ENCODE measurements around the gene EDEM2.
"Not testable (repeated sequence)": the region's sequence is repeated elsewhere in the genome, so short reads cannot be mapped to it uniquely, and the experiment has no call there.

Gene EDEM2

DNA sequence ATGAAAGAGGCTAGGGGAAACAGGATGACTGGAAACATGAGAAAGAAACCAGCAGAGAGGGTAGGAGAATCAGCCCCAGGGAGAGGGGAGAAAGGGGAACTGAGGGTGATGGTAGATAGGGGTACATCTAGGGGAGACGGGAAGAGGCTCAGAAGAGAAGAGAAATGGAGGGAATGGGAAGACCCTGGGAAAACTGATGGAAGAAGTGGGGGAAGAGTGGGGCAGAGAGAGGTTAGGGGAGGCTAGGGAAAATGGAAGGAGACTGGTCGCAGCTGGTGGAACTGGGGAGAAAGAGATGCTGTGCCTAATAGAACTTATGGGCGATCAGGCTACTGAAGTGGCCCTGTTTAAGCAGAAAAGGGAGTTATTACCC is 25.3 kb upstream of the EDEM2 start:
- TF ChIP-seq ZNF384 (IDR thresholded peaks at IDR 0.05) = no peak
- TF ChIP-seq LEF1 (IDR thresholded peaks at IDR 0.05; ENCODE audit: borderline replicate concordance) = no peak
- no peak for TF ChIP-seq TARDBP (IDR thresholded peaks at IDR 0.05)
- TF ChIP-seq SUZ12 (IDR thresholded peaks at IDR 0.05) = no peak
- no peak for TF ChIP-seq FOXK2 (IDR thresholded peaks at IDR 0.05)
- TF ChIP-seq NFRKB (IDR thresholded peaks at IDR 0.05) = no peak
- TF ChIP-seq L3MBTL2 (conservative IDR thresholded peaks at IDR 0.05) = no peak
- TF ChIP-seq ARNT (IDR thresholded peaks at IDR 0.05) = no peak
- TF ChIP-seq ELF4 (IDR thresholded peaks at IDR 0.05) = no peak
- TF ChIP-seq CTBP1 (IDR thresholded peaks at IDR 0.05; ENCODE audit: borderline replicate concordance) = no peak
- ChIA-PET POLR2A (no interaction called here), CTCF (no interaction called here)
- no peak for DNase-seq (ENCODE audit: extremely low spot score)

GRCh38 chr20:35171753-35172433 is 24.8 kb upstream of the EDEM2 start, which contains the start of gene PROCR:
Gene PROCR (plus strand): TSS chr20:35172072. CDS start chr20:35172155, 83 bp downstream.
- POLR2A ChIA-PET = no interaction called here
- TF ChIP-seq CTBP1 (IDR thresholded peaks at IDR 0.05; ENCODE audit: borderline replicate concordance) (no peak), NFRKB (IDR thresholded peaks at IDR 0.05) (no peak), LEF1 (IDR thresholded peaks at IDR 0.05; ENCODE audit: borderline replicate concordance) (no peak), HDGF (IDR thresholded peaks at IDR 0.05; ENCODE audit: borderline replicate concordance) (no peak), FOXM1 (IDR thresholded peaks at IDR 0.05; ENCODE audit: borderline replicate concordance) (no peak), FOXA1 (IDR thresholded peaks at IDR 0.05) (no peak), ARNT (IDR thresholded peaks at IDR 0.05) (no peak), PKNOX1 (IDR thresholded peaks at IDR 0.05) (no peak), FOXK2 (IDR thresholded peaks at IDR 0.05) (no peak), BHLHE40 (IDR thresholded peaks at IDR 0.05; ENCODE audit: borderline replicate concordance) (no peak), ZNF384 (IDR thresholded peaks at IDR 0.05) (no peak), ELF4 (IDR thresholded peaks at IDR 0.05) (no peak), L3MBTL2 (conservative IDR thresholded peaks at IDR 0.05) (no peak), TARDBP (IDR thresholded peaks at IDR 0.05) (no peak), SUZ12 (IDR thresholded peaks at IDR 0.05) (no peak), SP1 (IDR thresholded peaks at IDR 0.05) (no peak)
- peak; percentile 72 for DNase-seq (ENCODE audit: extremely low spot score)
- CTCF ChIA-PET = no interaction called here

- TF ChIP-seq SP1 (IDR thresholded peaks at IDR 0.05) (no peak), BHLHE40 (IDR thresholded peaks at IDR 0.05; ENCODE audit: borderline replicate concordance) (no peak), ARNT (IDR thresholded peaks at IDR 0.05) (no peak), CTBP1 (IDR thresholded peaks at IDR 0.05; ENCODE audit: borderline replicate concordance) (no peak), L3MBTL2 (conservative IDR thresholded peaks at IDR 0.05) (no peak), HDGF (IDR thresholded peaks at IDR 0.05; ENCODE audit: borderline replicate concordance) (no peak), NFRKB (IDR thresholded peaks at IDR 0.05) (no peak), FOXK2 (IDR thresholded peaks at IDR 0.05) (no peak), ZNF384 (IDR thresholded peaks at IDR 0.05) (no peak), FOXA1 (IDR thresholded peaks at IDR 0.05) (no peak), FOXM1 (IDR thresholded peaks at IDR 0.05; ENCODE audit: borderline replicate concordance) (no peak), SUZ12 (IDR thresholded peaks at IDR 0.05) (no peak), LEF1 (IDR thresholded peaks at IDR 0.05; ENCODE audit: borderline replicate concordance) (no peak), PKNOX1 (IDR thresholded peaks at IDR 0.05) (no peak), ELF4 (IDR thresholded peaks at IDR 0.05) (no peak), TARDBP (IDR thresholded peaks at IDR 0.05) (no peak)
- CTCF ChIA-PET = no interaction called here
- no peak for DNase-seq (ENCODE audit: extremely low spot score)
- POLR2A ChIA-PET = no interaction called here
Measured at GRCh38 chr20:35171438-35171752, 24.3 kb upstream of the EDEM2 start.

DNA sequence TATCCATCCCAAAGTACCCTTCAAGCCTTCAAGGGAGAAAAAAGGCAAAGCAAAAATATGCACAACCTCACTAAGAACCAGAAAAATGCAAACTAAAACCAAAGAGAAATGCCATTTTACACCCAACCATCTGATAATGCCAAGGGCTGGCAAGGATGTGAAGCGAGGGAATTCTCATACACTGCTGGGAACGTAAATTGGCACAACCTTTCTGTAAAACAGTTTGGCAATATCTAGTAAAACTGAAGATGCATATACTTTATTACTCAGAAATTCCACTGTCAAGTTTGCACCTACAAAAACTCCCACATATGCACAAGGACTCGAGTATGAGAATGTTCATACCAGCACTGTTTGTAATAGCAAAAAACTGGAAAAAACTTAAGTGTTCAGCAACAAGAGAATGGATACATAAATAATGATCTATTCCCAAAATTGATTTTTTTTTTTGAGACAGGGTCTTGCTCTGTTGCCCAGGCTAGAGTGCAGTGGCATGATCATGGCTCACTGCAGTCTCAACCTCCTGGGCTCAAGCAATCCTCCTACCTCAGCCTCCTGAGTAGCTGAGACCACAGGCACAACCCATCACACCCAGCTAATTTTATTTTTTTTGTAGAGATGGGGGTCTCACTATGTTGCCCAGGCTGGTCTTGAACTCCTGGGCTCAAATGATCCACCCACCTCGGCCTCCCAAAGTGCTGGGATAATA is 21.7 kb upstream of the EDEM2 start:
- POLR2A ChIA-PET; DNase-seq (ENCODE audit: extremely low spot score); CTCF ChIA-PET: not testable (repeated sequence)

GRCh38 chr20:35167787-35168186 is 20.7 kb upstream of the EDEM2 start:
- no peak for DNase-seq (ENCODE audit: extremely low spot score)
- CTCF ChIA-PET = no interaction called here
- POLR2A ChIA-PET = no interaction called here
- no peak for TF ChIP-seq FOXK2 (IDR thresholded peaks at IDR 0.05)
- no peak for TF ChIP-seq ZNF384 (IDR thresholded peaks at IDR 0.05)
- no peak for TF ChIP-seq BHLHE40 (IDR thresholded peaks at IDR 0.05; ENCODE audit: borderline replicate concordance)
- TF ChIP-seq FOXM1 (IDR thresholded peaks at IDR 0.05; ENCODE audit: borderline replicate concordance) = no peak
- no peak for TF ChIP-seq ARNT (IDR thresholded peaks at IDR 0.05)
- no peak for TF ChIP-seq SP1 (IDR thresholded peaks at IDR 0.05)
- no peak for TF ChIP-seq NFRKB (IDR thresholded peaks at IDR 0.05)
- no peak for TF ChIP-seq TARDBP (IDR thresholded peaks at IDR 0.05)
- TF ChIP-seq LEF1 (IDR thresholded peaks at IDR 0.05; ENCODE audit: borderline replicate concordance) = no peak
- TF ChIP-seq HDGF (IDR thresholded peaks at IDR 0.05; ENCODE audit: borderline replicate concordance) = no peak
- no peak for TF ChIP-seq L3MBTL2 (conservative IDR thresholded peaks at IDR 0.05)
- TF ChIP-seq ELF4 (IDR thresholded peaks at IDR 0.05) = no peak
- no peak for TF ChIP-seq FOXA1 (IDR thresholded peaks at IDR 0.05)
- TF ChIP-seq SUZ12 (IDR thresholded peaks at IDR 0.05) = no peak

GRCh38 chr20:35166242-35166830 is 19.2 kb upstream of the EDEM2 start:
- POLR2A ChIA-PET = interaction anchor here (0.9 kb wide), 1 partner anchor 19 kb away, joined by 3 read pairs; the partner anchor contains the start of gene EDEM2
- CTCF ChIA-PET = no interaction called here
- DNase-seq (ENCODE audit: extremely low spot score) = no peak
- TF ChIP-seq FOXA1 (IDR thresholded peaks at IDR 0.05) (no peak), HDGF (IDR thresholded peaks at IDR 0.05; ENCODE audit: borderline replicate concordance) (no peak), FOXM1 (IDR thresholded peaks at IDR 0.05; ENCODE audit: borderline replicate concordance) (no peak), TARDBP (IDR thresholded peaks at IDR 0.05) (no peak), L3MBTL2 (conservative IDR thresholded peaks at IDR 0.05) (no peak), SUZ12 (IDR thresholded peaks at IDR 0.05) (no peak), FOXK2 (IDR thresholded peaks at IDR 0.05) (no peak), SP1 (IDR thresholded peaks at IDR 0.05) (no peak), BHLHE40 (IDR thresholded peaks at IDR 0.05; ENCODE audit: borderline replicate concordance) (no peak)

All from HEK293T (cell line).